Astrocyte (in vitro differentiated cells and primary cell): ENCODE data around the gene SMTN. TPM values are rescaled to one million over a fixed set of nuclear protein-coding genes. Genes with fewer than 3 reads are reported as not detected.
A peak's percentile ranks its signal among the peaks of the same experiment; 100 is the strongest.
"Not testable (repeated sequence)": the region's sequence is repeated elsewhere in the genome, so short reads cannot be mapped to it uniquely, and the experiment has no call there.

Experiments used
- DNase-seq: peaks from one replicate; pipeline ENCODE4 v3.0.0-alpha.2; 2010; ENCODE audit warnings: low read depth
- FAIRE-seq: peaks from 2 replicates; lab custom pipeline; 2011; peaks lifted over from hg19 to GRCh38; lab: Jason Lieb, UNC
- H2AFZ ChIP-seq: 2 replicates; pipeline ENCODE4 v1.6.0; 2012; ENCODE audit warnings: low read depth, low read length, inconsistent platforms
- H3K27ac ChIP-seq: 2 replicates; pipeline ENCODE4 v1.5.1; 2011; ENCODE audit warnings: low read depth, low read length, inconsistent platforms
- H3K27me3 ChIP-seq: 2 replicates; pipeline ENCODE4 v1.6.0; 2011; ENCODE audit warnings: low read length, inconsistent platforms; ENCODE audit not compliant: insufficient read depth
- H3K36me3 ChIP-seq: 2 replicates; pipeline ENCODE4 v1.5.1; 2011; ENCODE audit warnings: low read length, inconsistent platforms; ENCODE audit not compliant: insufficient read depth
- H3K4me1 ChIP-seq: 2 replicates; pipeline ENCODE4 v1.5.1; 2011; ENCODE audit warnings: low read length, inconsistent platforms; ENCODE audit not compliant: insufficient read depth
- H3K4me2 ChIP-seq: 2 replicates; pipeline ENCODE4 v1.6.0; 2012; ENCODE audit warnings: low read length, inconsistent platforms
- H3K4me3 ChIP-seq: 2 replicates; pipeline ENCODE4 v1.5.1; 2011; ENCODE audit warnings: low read depth, mild to moderate bottlenecking, low read length, inconsistent platforms; ENCODE audit not compliant: insufficient read depth
- H3K79me2 ChIP-seq: 2 replicates; pipeline ENCODE4 v1.6.0; 2012; ENCODE audit warnings: mild to moderate bottlenecking, low read length, inconsistent platforms; ENCODE audit not compliant: insufficient read depth
- H3K9ac ChIP-seq: 2 replicates; pipeline ENCODE4 v1.6.0; 2012; ENCODE audit warnings: mild to moderate bottlenecking, low read length, inconsistent platforms
- H3K9me3 ChIP-seq: 2 replicates; pipeline ENCODE4 v1.5.1; 2012; ENCODE audit warnings: low read depth, mild to moderate bottlenecking, low read length, inconsistent platforms; ENCODE audit not compliant: insufficient read depth
- H4K20me1 ChIP-seq: 2 replicates; pipeline ENCODE4 v1.6.0; 2012; ENCODE audit warnings: low read length, inconsistent platforms; ENCODE audit not compliant: insufficient read depth
- H3K27ac Mint-ChIP-seq: one replicate; pipeline ENCODE4 v1.8.0; 2021; ENCODE audit warnings: mild to moderate bottlenecking, mixed read lengths; ENCODE audit not compliant: unreplicated experiment
- H3K27me3 Mint-ChIP-seq: one replicate; pipeline ENCODE4 v1.8.0; 2021; ENCODE audit warnings: low read depth, mixed read lengths; ENCODE audit not compliant: unreplicated experiment
- H3K36me3 Mint-ChIP-seq: one replicate; pipeline ENCODE4 v1.8.0; 2021; ENCODE audit warnings: low read depth, mixed read lengths; ENCODE audit not compliant: unreplicated experiment
- H3K4me1 Mint-ChIP-seq: one replicate; pipeline ENCODE4 v1.8.0; 2021; ENCODE audit warnings: low read depth, mixed read lengths; ENCODE audit not compliant: unreplicated experiment
- H3K4me3 Mint-ChIP-seq: one replicate; pipeline ENCODE4 v1.8.0; 2021; ENCODE audit warnings: mild to moderate bottlenecking, moderate library complexity, mixed read lengths; ENCODE audit not compliant: unreplicated experiment
- H3K9me3 Mint-ChIP-seq: one replicate; pipeline ENCODE4 v1.8.0; 2021; ENCODE audit warnings: mild to moderate bottlenecking, mixed read lengths; ENCODE audit not compliant: unreplicated experiment
- CTCF ChIP-seq: IDR thresholded peaks from 2 replicates; pipeline ENCODE4 v1.5.1; 2011; ENCODE audit warnings: low read depth, mild to moderate bottlenecking, inconsistent platforms, low read length, moderate library complexity; ENCODE audit not compliant: insufficient read depth
- EZH2 ChIP-seq: IDR thresholded peaks from 2 replicates; pipeline ENCODE4 v1.6.1; 2012; ENCODE audit warnings: mild to moderate bottlenecking, low read length, inconsistent platforms; ENCODE audit not compliant: insufficient read depth
- total RNA-seq: library from RNA; stranded (reverse); gene quantifications from 2 replicates; pipeline ENCODE4 v1.2.1, GENCODE V29; 2021

Gene SMTN
- total RNA-seq, 1 donor from 2014 or later = 98.9 TPM

- H3K27me3 ChIP-seq = no peaks in the 10 kb centered on the region
- DNase-seq (no peak), FAIRE-seq (no peak)
- H3K27ac ChIP-seq = peak overlapping the region; percentile 50
- no peaks in the 10 kb centered on the region for H3K79me2 ChIP-seq
- no peaks in the 10 kb centered on the region for H3K27me3 Mint-ChIP-seq
- no peaks in the 10 kb centered on the region for H4K20me1 ChIP-seq
- H3K9me3 ChIP-seq = no peaks in the 10 kb centered on the region
- H3K36me3 Mint-ChIP-seq = no peaks in the 10 kb centered on the region
- H3K36me3 ChIP-seq = no peaks in the 10 kb centered on the region
- no peak overlapping the region for H3K4me3 Mint-ChIP-seq
- no peak overlapping the region for H3K4me3 ChIP-seq
- H3K9ac ChIP-seq = peak overlapping the region; percentile 73
- H3K9me3 Mint-ChIP-seq = no peaks in the 10 kb centered on the region
- TF ChIP-seq CTCF (no peak), EZH2 (no peak)
- peak overlapping the region; percentile 75 for H2AFZ ChIP-seq
- H3K4me1 ChIP-seq = peaks cover 12% of the 10 kb centered on the region
- peak overlapping the region; percentile 94 for H3K27ac Mint-ChIP-seq
- H3K4me1 Mint-ChIP-seq = peaks cover 19% of the 10 kb centered on the region
- H3K4me2 ChIP-seq = peak overlapping the region; percentile 77
Observed at GRCh38 chr22:31055117-31055634, 25.9 kb upstream of the SMTN start.

GRCh38 chr22:31055635-31056159 is 25.4 kb upstream of the SMTN start:
- peak overlapping the region; percentile 75 for H2AFZ ChIP-seq
- Mint-ChIP-seq H3K36me3 (no peaks in the 10 kb centered on the region), H3K4me3 (no peak overlapping the region), H3K27me3 (no peaks in the 10 kb centered on the region), H3K27ac (peak overlapping the region; percentile 94), H3K9me3 (no peaks in the 10 kb centered on the region), H3K4me1 (peaks cover 19% of the 10 kb centered on the region)
- peak overlapping the region; percentile 73 for H3K9ac ChIP-seq
- H3K79me2 ChIP-seq = no peaks in the 10 kb centered on the region
- no peaks in the 10 kb centered on the region for H3K36me3 ChIP-seq
- peak; percentile 98 for DNase-seq
- no peak for TF ChIP-seq CTCF
- no peak for TF ChIP-seq EZH2
- no peaks in the 10 kb centered on the region for H3K27me3 ChIP-seq
- peaks cover 12% of the 10 kb centered on the region for H3K4me1 ChIP-seq
- peak overlapping the region; percentile 77 for H3K4me2 ChIP-seq
- no peaks in the 10 kb centered on the region for H4K20me1 ChIP-seq
- FAIRE-seq = no peak
- H3K27ac ChIP-seq = peak overlapping the region; percentile 50
- H3K4me3 ChIP-seq = no peak overlapping the region
- H3K9me3 ChIP-seq = no peaks in the 10 kb centered on the region

- Mint-ChIP-seq H3K27me3 (no peaks in the 10 kb centered on the region), H3K36me3 (no peaks in the 10 kb centered on the region), H3K27ac (peak overlapping the region; percentile 18), H3K9me3 (no peaks in the 10 kb centered on the region), H3K4me3 (peak overlapping the region; percentile 34), H3K4me1 (peaks cover 19% of the 10 kb centered on the region)
- H3K27ac ChIP-seq = no peak overlapping the region
- no peaks in the 10 kb centered on the region for H3K27me3 ChIP-seq
- no peak for DNase-seq
- TF ChIP-seq EZH2 (no peak), CTCF (no peak)
- H3K9ac ChIP-seq = no peak overlapping the region
- H3K9me3 ChIP-seq = no peaks in the 10 kb centered on the region
- H3K4me2 ChIP-seq = no peak overlapping the region
- no peak overlapping the region for H2AFZ ChIP-seq
- no peak overlapping the region for H3K4me3 ChIP-seq
- FAIRE-seq = no peak
- no peaks in the 10 kb centered on the region for H3K36me3 ChIP-seq
- peaks cover 12% of the 10 kb centered on the region for H3K4me1 ChIP-seq
- H4K20me1 ChIP-seq = no peaks in the 10 kb centered on the region
- no peaks in the 10 kb centered on the region for H3K79me2 ChIP-seq
Observed at GRCh38 chr22:31056986-31057599, 24.0 kb upstream of the SMTN start.

GRCh38 chr22:31059663-31060062 is 21.5 kb upstream of the SMTN start:
- not testable (repeated sequence) for H3K9me3 Mint-ChIP-seq, FAIRE-seq, H3K27ac Mint-ChIP-seq

More at GRCh38 chr22:31059663-31060062, 21.5 kb upstream of the SMTN start:
- not testable (repeated sequence) for H3K9ac ChIP-seq, H3K36me3 ChIP-seq, H3K36me3 Mint-ChIP-seq, H2AFZ ChIP-seq, H3K27me3 Mint-ChIP-seq, H3K4me2 ChIP-seq, H3K27me3 ChIP-seq, H3K27ac ChIP-seq, DNase-seq, H3K4me3 Mint-ChIP-seq, H3K9me3 ChIP-seq, H3K4me3 ChIP-seq, H4K20me1 ChIP-seq, H3K79me2 ChIP-seq
- peaks cover 19% of the 10 kb centered on the region for H3K4me1 Mint-ChIP-seq
- H3K4me1 ChIP-seq = peaks cover 12% of the 10 kb centered on the region
